ENCODE data around the gene RAD9B. TPM values are rescaled to one million over a fixed set of nuclear protein-coding genes. Genes with fewer than 3 reads are reported as not detected.

RAD9B gene
- total and polyA plus RNA-seq, 9 of the 15 experiments (the other 6 are each of a cell fraction or from before 2014, with no cell fraction given) = 0.05 to 0.83 (median 0.32) TPM

DNA sequence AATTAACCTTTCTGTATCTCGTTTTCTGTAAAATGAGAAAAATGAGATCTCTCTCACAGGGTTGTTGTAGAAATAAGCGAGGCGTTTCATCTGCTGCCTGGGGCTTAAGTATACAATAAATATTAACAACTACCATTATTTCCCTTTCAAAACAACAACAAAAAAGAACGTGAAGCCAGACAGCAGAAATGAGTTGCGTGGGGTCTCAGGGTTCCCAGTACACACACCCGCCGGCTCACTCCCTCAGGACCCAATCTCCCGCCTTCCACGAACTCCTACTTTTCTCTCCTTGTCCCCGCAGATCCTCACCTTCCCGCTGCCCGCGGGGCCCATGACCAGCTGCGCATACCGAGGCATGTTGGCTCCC, 34.3 kb upstream of the RAD9B start (continued):
- TF ChIP-seq PRPF4 (IDR thresholded peaks at IDR 0.05; ENCODE audit: insufficient read depth, low read depth, low read length, poor library complexity, severe bottlenecking) (no peak), GABPB2 (CRISPR knock-in tag; conservative IDR thresholded peaks at IDR 0.05) (no peak), SMARCA4 (IDR thresholded peaks at IDR 0.05) (no peak), MEIS2 (IDR thresholded peaks at IDR 0.05; ENCODE audit: partially characterized antibody) (no peak), ZNF24 (IDR thresholded peaks at IDR 0.05) (no peak), POLR3A (IDR thresholded peaks at IDR 0.05; ENCODE audit: borderline replicate concordance, extremely low read depth, insufficient read depth, insufficient read length) (no peak), KAT2B (IDR thresholded peaks at IDR 0.05; ENCODE audit: low read depth, low read length) (no peak), NFIC (IDR thresholded peaks at IDR 0.05) (peak; percentile 36), SMARCE1 (IDR thresholded peaks at IDR 0.05) (0 out of 2 replicates have a peak, but pooled peaks have one; percentile 34), TRIM28 (IDR thresholded peaks at IDR 0.05) (no peak), KLF6 (CRISPR knock-in tag; IDR thresholded peaks at IDR 0.05; ENCODE audit: borderline replicate concordance) (no peak), LCOR (CRISPR knock-in tag; IDR thresholded peaks at IDR 0.05) (no peak), MED1 (CRISPR knock-in tag; IDR thresholded peaks at IDR 0.05; ENCODE audit: borderline replicate concordance) (no peak), KDM5B (IDR thresholded peaks at IDR 0.05; ENCODE audit: insufficient replicate concordance, low read depth, low read length) (peak; percentile 82), TEAD4 (IDR thresholded peaks at IDR 0.05; ENCODE audit: low read length) (no peak), TEAD4 (CRISPR knock-in tag; IDR thresholded peaks at IDR 0.05; ENCODE audit: borderline replicate concordance) (0 out of 2 replicates have a peak, but pooled peaks have one; percentile 61), RBM39 (optimal IDR thresholded peaks at IDR 0.05; ENCODE audit: low read depth, low read length) (no peak)
- TF ChIP-seq, protein P1, sequence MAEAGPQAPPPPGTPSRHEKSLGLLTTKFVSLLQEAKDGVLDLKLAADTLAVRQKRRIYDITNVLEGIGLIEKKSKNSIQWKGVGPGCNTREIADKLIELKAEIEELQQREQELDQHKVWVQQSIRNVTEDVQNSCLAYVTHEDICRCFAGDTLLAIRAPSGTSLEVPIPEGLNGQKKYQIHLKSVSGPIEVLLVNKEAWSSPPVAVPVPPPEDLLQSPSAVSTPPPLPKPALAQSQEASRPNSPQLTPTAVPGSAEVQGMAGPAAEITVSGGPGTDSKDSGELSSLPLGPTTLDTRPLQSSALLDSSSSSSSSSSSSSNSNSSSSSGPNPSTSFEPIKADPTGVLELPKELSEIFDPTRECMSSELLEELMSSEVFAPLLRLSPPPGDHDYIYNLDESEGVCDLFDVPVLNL (CRISPR knock-in tag; IDR thresholded peaks at IDR 0.05; ENCODE audit: low read depth) = no peak
- TF ChIP-seq, protein P2, sequence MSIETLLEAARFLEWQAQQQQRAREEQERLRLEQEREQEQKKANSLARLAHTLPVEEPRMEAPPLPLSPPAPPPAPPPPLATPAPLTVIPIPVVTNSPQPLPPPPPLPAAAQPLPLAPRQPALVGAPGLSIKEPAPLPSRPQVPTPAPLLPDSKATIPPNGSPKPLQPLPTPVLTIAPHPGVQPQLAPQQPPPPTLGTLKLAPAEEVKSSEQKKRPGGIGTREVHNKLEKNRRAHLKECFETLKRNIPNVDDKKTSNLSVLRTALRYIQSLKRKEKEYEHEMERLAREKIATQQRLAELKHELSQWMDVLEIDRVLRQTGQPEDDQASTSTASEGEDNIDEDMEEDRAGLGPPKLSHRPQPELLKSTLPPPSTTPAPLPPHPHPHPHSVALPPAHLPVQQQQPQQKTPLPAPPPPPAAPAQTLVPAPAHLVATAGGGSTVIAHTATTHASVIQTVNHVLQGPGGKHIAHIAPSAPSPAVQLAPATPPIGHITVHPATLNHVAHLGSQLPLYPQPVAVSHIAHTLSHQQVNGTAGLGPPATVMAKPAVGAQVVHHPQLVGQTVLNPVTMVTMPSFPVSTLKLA (conservative IDR thresholded peaks at IDR 0.05) = peak in 1 of 2 experiments; percentile 74; a peak in 1 of 4 replicates
- TF ChIP-seq, protein P3, sequence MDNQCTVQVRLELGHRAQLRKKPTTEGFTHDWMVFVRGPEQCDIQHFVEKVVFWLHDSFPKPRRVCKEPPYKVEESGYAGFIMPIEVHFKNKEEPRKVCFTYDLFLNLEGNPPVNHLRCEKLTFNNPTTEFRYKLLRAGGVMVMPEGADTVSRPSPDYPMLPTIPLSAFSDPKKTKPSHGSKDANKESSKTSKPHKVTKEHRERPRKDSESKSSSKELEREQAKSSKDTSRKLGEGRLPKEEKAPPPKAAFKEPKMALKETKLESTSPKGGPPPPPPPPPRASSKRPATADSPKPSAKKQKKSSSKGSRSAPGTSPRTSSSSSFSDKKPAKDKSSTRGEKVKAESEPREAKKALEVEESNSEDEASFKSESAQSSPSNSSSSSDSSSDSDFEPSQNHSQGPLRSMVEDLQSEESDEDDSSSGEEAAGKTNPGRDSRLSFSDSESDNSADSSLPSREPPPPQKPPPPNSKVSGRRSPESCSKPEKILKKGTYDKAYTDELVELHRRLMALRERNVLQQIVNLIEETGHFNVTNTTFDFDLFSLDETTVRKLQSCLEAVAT (IDR thresholded peaks at IDR 0.05) = peak in 1 of 2 experiments; percentile 29; a peak in 1 of 4 replicates

All from K562 (cell line).